Left lung (tissue), 10 donors: ENCODE measurements around the gene CRACR2A. TPM values are rescaled to one million over a fixed set of nuclear protein-coding genes. Genes with fewer than 3 reads are reported as not detected.
A peak's percentile ranks its signal among the peaks of the same experiment; 100 is the strongest.

Source experiments
- ATAC-seq: fragments of 200-7000 bp; cut with Tn5 transposase; one replicate; pipeline ENCODE4 v1.9.1; 2020; ENCODE audit warnings: moderate library complexity
- DNase-seq, 4 donors: peaks; one replicate each; pipeline ENCODE4 v3.0.0-alpha.2; 2013 to 2020
- H3K27ac ChIP-seq, 2 donors: fragments of 200-600 bp; sonication (generic) in 1 of 2; one replicate each; pipeline versions ENCODE4 v1.5.0 to v1.8.0; 2020 to 2021
- H3K27me3 ChIP-seq, 2 donors: fragments of 200-600 bp; sonication (generic) in 1 of 2; one replicate each; pipeline versions ENCODE4 v1.5.0 to v1.8.0; 2020 to 2021
- H3K36me3 ChIP-seq, 2 donors: fragments of 200-600 bp; sonication (generic) in 1 of 2; one replicate each; pipeline versions ENCODE4 v1.5.0 to v1.8.0; 2020 to 2021
- H3K4me1 ChIP-seq, 2 donors: fragments of 200-600 bp; one replicate each; pipeline ENCODE4 v1.8.0; 2021
- H3K4me3 ChIP-seq, 2 donors: fragments of 200-600 bp; sonication (generic) in 1 of 2; one replicate each; pipeline versions ENCODE4 v1.5.0 to v1.8.0; 2020 to 2021; ENCODE audit warnings: mild to moderate bottlenecking in 1 of 2
- H3K9me3 ChIP-seq, 2 donors: fragments of 200-600 bp; sonication (generic) in 1 of 2; one replicate each; pipeline versions ENCODE4 v1.5.0 to v1.8.0; 2020 to 2021
- intact Hi-C, 2 donors: fragments of 100-400 bp; cut with DNase I; formaldehyde crosslinking; loops; one replicate each; pipeline versions ENCODE4 v1.11.2 to v1.14.2; 2022
- polyA plus RNA-seq, 6 donors: library from polyadenylated mRNA; unstranded; fragments of 120-200 nt; gene quantifications; one replicate each; pipeline ENCODE4 v1.2.1, GENCODE V29; 2013; ENCODE audit not compliant: insufficient read length in 6 of 6
- total RNA-seq, 2 donors: library from RNA; stranded (reverse); fragmentation: NEBNext Ultra II Directional; extraction: Animal tissue kit (Norgen Biotek cat#: 25700); gene quantifications; one replicate each; pipeline ENCODE4 v1.2.1, GENCODE V29; 2021
- TF ChIP-seq, protein P1 (sequence below), 2 donors: fragments of 200-600 bp; sonication (generic) in 1 of 2; IDR thresholded peaks; one replicate each; pipeline versions ENCODE4 v1.5.0 to v1.8.0; 2021; ENCODE audit warnings: antibody characterized with exemption in 2 of 2
- donor health status: DM: no; HTN: yes; CAD: no.
- donor health status: DM: no; HTN: no; CAD: no.

The CRACR2A gene
- total and polyA plus RNA-seq, 8 donors, result 3.2 to 6.5 (median 3.8) TPM

DNA sequence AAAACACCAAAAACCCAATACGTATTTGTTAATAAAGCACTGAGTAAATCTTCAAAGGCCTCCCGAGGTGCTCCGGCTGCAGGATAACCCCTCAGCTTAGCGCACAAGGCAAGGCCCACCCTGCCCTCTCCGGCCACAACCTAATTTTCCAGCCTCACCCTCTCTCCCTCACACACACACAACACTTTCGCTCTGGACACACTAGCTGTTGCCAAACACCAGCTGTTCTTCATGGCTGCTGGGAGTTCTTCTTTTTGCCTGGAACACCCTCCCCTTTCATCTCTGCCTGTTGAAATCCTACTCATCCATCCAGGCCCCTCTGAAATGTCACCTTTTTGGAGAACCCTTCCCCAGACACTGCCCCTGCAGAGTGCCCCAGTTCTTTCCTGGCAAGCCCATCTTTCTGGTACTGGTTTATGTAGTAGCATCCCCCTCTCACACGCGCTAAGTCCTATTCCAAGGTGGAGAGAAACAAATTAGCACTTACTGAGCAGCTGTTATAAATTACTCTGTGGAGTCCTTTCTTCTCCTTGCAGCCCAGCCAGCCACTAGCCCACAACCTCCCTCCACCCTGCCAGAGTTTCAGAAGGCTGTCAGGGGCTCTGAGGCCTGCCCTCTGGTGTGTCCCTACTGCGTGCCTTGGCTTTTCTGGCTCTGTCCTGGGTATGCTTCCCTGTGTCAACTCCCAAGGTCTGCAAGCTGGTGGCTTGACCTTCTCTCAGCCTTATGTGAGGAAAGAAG is 805 bp upstream of the CRACR2A start:
- peak overlapping the region in 1 of 2 donors; percentile 55 for H3K4me3 ChIP-seq
- TF ChIP-seq, protein P1, sequence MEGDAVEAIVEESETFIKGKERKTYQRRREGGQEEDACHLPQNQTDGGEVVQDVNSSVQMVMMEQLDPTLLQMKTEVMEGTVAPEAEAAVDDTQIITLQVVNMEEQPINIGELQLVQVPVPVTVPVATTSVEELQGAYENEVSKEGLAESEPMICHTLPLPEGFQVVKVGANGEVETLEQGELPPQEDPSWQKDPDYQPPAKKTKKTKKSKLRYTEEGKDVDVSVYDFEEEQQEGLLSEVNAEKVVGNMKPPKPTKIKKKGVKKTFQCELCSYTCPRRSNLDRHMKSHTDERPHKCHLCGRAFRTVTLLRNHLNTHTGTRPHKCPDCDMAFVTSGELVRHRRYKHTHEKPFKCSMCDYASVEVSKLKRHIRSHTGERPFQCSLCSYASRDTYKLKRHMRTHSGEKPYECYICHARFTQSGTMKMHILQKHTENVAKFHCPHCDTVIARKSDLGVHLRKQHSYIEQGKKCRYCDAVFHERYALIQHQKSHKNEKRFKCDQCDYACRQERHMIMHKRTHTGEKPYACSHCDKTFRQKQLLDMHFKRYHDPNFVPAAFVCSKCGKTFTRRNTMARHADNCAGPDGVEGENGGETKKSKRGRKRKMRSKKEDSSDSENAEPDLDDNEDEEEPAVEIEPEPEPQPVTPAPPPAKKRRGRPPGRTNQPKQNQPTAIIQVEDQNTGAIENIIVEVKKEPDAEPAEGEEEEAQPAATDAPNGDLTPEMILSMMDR (IDR thresholded peaks at IDR 0.05), result no peak
- no peaks in the 10 kb centered on the region for H3K36me3 ChIP-seq
- intact Hi-C loops, result no loop called here
- no peaks in the 10 kb centered on the region for H3K9me3 ChIP-seq
- H3K27me3 ChIP-seq, result peaks cover 0 to 7% of the 10 kb centered on the region in 2 donors
- DNase-seq (peak in 2 of 4 donors; percentile 46 to 70), ATAC-seq (peak; percentile 53)
- peaks cover 0 to 24% of the 10 kb centered on the region in 2 donors for H3K4me1 ChIP-seq
- peak overlapping the region; percentile 76 to 94 for H3K27ac ChIP-seq

DNA sequence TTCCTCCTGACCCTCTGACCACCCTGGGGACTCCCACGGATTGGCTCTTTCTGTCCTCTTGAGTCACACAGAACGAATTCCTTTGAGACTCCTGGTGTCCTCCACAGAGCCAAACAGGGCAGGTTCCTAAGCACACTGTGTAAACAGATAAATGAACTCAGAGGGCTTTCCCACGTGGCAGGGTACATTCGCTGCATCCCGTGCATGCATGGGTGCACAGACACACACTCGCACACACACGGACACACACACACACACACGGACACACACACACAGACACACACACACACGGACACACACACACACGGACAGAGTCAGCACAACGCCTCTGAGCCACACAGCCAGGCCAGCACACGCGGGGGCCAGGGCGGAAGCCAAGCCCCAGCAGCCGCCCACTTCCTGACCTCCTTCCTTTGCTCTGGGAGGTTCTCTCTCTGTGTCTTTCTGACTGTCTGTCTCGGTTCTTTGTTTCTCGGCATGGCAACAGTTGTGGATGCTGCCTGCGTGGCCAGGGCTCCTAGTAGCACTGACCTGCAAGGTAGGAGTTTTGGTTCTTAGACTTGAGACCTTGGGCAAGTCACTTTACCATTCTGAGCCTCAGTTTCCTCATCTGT is 706 bp downstream of the CRACR2A start:
- Histone ChIP-seq H3K4me1 (peaks cover 0 to 24% of the 10 kb centered on the region in 2 donors), H3K36me3 (no peaks in the 10 kb centered on the region), H3K4me3 (peak overlapping the region; percentile 47 to 55), H3K9me3 (no peaks in the 10 kb centered on the region), H3K27ac (peak overlapping the region; percentile 76 to 94), H3K27me3 (peaks cover 0 to 7% of the 10 kb centered on the region in 2 donors)
- intact Hi-C loops, result no loop called here
- ATAC-seq (peak; percentile 67), DNase-seq (peak in 3 of 4 donors; percentile 26 to 81 (median 48))
- TF ChIP-seq, protein P1 (IDR thresholded peaks at IDR 0.05), result no peak

DNA sequence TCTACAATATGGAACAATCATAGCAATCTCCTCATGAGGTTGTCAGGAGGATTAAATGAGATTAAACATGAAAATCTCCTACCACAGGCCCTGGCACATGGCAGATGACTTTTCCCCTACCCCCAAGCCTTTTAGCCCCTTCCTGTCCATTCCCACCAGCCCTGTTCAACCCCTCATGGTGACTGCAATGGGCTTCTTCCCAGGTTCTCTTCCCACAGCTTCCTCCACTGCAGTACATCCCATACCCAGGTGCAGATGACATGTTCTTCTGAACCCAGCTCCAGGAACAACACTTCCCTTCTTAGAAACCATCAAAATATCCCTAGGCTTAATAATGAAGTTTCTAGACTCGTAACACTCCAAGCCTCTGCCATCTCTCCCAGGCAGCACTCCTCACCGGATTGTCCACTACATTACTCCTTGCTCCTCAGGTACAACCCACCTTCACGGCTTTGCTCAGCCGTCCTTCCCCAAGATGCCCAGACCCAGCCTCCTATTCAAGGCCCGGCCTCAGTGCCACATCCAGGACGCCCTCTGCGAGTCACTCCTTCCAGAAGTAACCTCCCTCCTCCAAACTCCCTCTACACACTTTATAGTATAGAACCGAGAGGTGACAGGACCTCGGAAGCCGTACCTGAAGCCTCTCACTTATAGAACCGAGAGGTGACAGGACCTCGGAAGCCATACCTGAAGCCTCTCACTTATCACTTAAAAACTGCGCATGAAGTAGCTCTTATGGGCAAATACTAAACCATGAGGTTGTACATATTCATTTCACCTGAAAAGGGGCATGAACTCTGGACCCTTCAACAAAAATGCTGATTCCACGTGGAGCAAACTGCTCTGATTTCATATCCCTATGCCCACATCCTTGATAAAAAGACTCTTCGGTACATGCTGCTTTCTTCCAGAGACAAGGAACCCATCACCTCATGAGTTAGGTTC is 1.5 kb downstream of the CRACR2A start:
- ATAC-seq, result no peak
- Histone ChIP-seq H3K27me3 (peaks cover 0 to 7% of the 10 kb centered on the region in 2 donors), H3K4me1 (peaks cover 0 to 24% of the 10 kb centered on the region in 2 donors), H3K36me3 (no peaks in the 10 kb centered on the region), H3K27ac (peak overlapping the region in 1 of 2 donors; percentile 35), H3K4me3 (peak overlapping the region in 1 of 2 donors; percentile 17), H3K9me3 (peaks cover 0 to 2% of the 10 kb centered on the region in 2 donors)
- DNase-seq, result no peak
- intact Hi-C loops, result no loop called here
- TF ChIP-seq, protein P1 (IDR thresholded peaks at IDR 0.05), result no peak

DNA sequence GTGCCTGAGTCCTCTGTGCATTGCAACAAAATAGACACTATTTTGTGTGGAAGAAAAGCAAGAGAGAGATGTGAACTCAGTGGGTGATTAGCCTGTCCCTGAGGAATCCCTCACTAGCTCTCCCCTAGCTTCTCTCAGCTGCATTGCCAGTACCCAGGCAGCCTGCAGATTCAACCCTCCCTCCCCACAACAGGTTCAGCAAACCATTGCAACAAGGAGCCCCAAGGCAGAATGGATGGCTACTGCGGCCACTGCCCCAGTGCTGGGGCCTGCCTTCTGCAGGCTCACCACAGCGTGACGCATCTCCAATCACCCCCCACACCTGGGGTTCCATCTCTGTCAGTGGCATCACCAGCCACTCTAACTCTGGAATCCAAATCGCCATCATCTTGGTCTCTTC is 2.3 kb downstream of the CRACR2A start:
- ATAC-seq (no peak), DNase-seq (no peak)
- TF ChIP-seq, protein P1 (IDR thresholded peaks at IDR 0.05), result no peak
- Histone ChIP-seq H3K4me3 (no peak overlapping the region), H3K36me3 (no peaks in the 10 kb centered on the region), H3K27me3 (peaks cover 0 to 7% of the 10 kb centered on the region in 2 donors), H3K27ac (no peak overlapping the region), H3K4me1 (peaks cover 0 to 24% of the 10 kb centered on the region in 2 donors), H3K9me3 (peaks cover 0 to 3% of the 10 kb centered on the region in 2 donors)
- intact Hi-C loops, result no loop called here
